Hypothalamus (tissue), 51 donors: ENCODE results near the gene MRPL44.

ENCODE experiments used
- DNase-seq, 51 donors: peaks; one replicate each; lab custom pipeline; 2025; lab: John Stamatoyannopoulos, UW

Gene MRPL44

GRCh38 chr2:223957092-223957851 lies at the start of gene MRPL44:
MRPL44 (plus strand) TSS chr2:223957463; CDS start chr2:223957473, 10 bp downstream.
- DNase-seq, result peak; percentile 83 to 99 (median 96)

- DNase-seq, result no peak
Observed at GRCh38 chr2:223908304-223908998, 48.8 kb upstream of the MRPL44 start.

- DNase-seq, result no peak
Observed at GRCh38 chr2:223909001-223909741, 48.1 kb upstream of the MRPL44 start.

- no peak for DNase-seq
Observed at GRCh38 chr2:223914324-223914723, 42.9 kb upstream of the MRPL44 start.

GRCh38 chr2:223915071-223915470 lies 42.2 kb upstream of the MRPL44 start:
- DNase-seq, result no peak

- no peak for DNase-seq
Observed at GRCh38 chr2:223916181-223916920, 40.9 kb upstream of the MRPL44 start.

- DNase-seq, result no peak
Observed at GRCh38 chr2:223918671-223919134, 38.6 kb upstream of the MRPL44 start.

- DNase-seq, result no peak
Observed at GRCh38 chr2:223920109-223920508, 37.2 kb upstream of the MRPL44 start.

- no peak for DNase-seq
Observed at GRCh38 chr2:223921204-223921603, 36.1 kb upstream of the MRPL44 start.

GRCh38 chr2:223922308-223922707 lies 35.0 kb upstream of the MRPL44 start:
- DNase-seq, result no peak

GRCh38 chr2:223923976-223924375 lies 33.3 kb upstream of the MRPL44 start:
- DNase-seq, result no peak

- no peak for DNase-seq
Observed at GRCh38 chr2:223925106-223925505, 32.2 kb upstream of the MRPL44 start.

GRCh38 chr2:223928113-223929006 lies 28.9 kb upstream of the MRPL44 start:
- no peak for DNase-seq

- no peak for DNase-seq
Observed at GRCh38 chr2:223929571-223930102, 27.6 kb upstream of the MRPL44 start.

- DNase-seq, result peak in 48 of 51 donors; percentile 6 to 85 (median 64)
Observed at GRCh38 chr2:223930103-223930976, 26.9 kb upstream of the MRPL44 start.

GRCh38 chr2:223932816-223933800 lies 24.2 kb upstream of the MRPL44 start:
- DNase-seq, result peak in 1 of 51 donors; percentile 25

GRCh38 chr2:223934870-223935269 lies 22.4 kb upstream of the MRPL44 start:
- DNase-seq, result no peak
